Kidney capillary endothelial cell (primary cell): ENCODE results near the gene ZNF385A.

Source experiments
- DNase-seq: peaks from one replicate; pipeline ENCODE4 v3.0.0-alpha.2; 2018; ENCODE audit warnings: low spot score

ZNF385A gene

DNA sequence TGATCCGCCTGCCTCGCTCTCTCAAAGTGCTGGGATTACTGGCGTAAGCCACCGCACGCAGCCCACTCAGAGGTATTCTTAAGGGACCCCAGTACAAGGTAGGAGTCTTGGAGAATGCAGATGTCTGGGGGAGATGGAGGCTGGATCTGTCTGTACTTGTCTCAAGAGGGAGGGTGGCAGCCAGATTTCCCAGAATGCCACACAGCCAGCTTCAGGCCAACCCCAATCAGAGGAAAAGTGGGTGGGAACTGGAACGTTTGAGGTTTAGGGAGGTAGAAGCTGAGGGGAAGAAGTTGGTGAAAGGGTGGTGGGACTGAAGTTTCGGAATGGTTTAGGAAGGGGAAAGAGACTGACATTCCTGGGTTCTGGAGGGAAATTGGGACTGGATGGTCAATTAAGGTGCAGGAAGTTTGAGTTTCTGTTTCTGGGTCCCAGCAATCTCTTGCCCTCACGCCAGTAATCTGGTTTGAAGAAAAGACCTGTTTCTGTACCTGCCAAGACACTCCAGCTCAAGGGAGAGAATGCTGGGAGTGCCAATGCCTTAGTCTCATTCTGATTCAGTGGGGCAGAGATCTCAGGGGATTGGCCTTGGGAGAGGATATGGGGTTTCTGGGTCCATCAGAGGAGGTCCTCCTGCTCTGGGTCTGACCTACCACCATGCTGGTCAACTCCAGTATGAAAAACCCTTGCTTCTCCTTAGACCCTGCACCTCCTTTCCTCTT, 8.1 kb upstream of the ZNF385A start:
- DNase-seq = no peak

DNA sequence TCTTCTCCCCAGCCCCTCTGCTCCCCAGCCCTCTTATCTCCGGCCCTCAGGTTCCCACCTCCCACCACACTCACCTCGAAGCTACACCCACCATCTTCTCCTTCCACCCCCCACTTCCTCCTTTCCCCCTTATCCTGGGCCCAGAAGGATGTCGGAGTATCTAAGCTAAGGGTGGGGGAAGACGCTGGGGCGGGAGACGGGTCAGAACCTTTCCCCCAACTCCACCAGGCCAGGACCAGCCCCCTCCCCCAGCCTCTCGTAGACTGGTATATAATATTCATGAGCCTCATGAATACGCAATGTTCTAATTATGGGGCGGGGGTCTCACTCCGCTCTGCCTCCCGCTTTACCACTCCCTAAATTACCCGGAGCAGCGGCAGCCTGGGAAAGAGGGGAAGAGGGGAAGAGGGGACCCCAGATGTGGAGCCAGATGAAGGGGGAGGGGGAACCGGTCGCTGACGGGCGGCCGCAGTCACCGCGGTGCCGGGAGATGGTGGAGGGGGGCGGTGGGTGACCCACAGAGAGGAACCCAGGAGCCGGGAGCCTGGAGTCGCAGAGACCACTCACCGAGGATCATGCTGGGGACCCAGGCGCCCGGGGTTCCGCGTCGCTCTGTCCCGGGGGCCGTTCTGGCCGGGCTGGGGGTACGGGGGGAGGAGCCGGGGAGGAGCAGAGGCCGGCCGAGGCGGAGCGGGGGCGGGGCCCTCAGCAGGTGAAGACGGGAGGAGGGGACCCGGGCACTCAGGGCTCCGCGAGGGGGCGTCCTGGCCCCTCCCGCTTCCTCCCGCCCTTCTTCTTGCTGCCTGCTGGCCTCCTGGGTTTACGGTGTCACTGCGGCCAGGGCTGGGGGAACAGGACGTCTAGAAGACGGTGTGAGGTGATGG, 6.4 kb upstream of the ZNF385A start:
- DNase-seq = no peak

GRCh38 chr12:54390176-54390667, 5.7 kb upstream of the ZNF385A start:
- DNase-seq = no peak

GRCh38 chr12:54389607-54390175, 5.2 kb upstream of the ZNF385A start:
- no peak for DNase-seq

DNA sequence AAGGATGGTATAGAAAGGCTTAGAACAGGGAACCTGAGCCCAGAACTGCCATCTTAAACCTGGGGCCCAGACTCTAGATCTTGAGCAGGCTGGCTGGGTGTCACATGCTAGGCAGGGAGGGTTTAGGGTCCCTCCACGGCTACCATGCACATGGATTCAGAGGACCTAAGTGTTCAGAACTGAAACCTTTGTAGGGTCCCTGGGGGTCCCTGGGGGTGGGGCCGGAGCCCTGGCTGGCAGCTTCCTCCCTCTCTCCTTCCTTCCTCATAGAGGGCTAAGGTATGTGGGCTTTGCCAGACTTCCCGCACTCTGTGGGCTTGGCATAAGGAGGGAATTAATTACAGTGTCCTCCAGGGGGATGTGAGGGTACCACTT, 4.6 kb upstream of the ZNF385A start:
- DNase-seq = no peak

- DNase-seq = no peak
Measured at GRCh38 chr12:54388237-54389133, 4.0 kb upstream of the ZNF385A start.

DNA sequence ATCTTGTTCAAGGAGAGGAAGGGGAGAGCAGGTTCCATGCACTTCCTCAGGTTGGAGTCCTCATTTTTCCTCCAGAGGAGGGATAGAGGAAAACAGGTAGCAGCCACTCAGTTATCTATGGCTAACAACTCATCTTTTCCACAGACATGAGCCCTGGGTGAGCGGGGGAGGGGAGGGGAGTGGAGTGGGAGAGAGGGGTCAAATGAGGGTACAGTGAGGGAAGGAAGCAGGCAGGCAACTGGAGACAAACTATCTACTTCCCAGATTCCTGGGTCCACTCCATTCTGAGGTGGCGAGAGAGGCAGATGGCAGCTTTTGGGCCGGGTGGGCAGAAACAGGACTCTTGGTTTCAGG, 2.6 kb upstream of the ZNF385A start:
- DNase-seq = no peak

DNA sequence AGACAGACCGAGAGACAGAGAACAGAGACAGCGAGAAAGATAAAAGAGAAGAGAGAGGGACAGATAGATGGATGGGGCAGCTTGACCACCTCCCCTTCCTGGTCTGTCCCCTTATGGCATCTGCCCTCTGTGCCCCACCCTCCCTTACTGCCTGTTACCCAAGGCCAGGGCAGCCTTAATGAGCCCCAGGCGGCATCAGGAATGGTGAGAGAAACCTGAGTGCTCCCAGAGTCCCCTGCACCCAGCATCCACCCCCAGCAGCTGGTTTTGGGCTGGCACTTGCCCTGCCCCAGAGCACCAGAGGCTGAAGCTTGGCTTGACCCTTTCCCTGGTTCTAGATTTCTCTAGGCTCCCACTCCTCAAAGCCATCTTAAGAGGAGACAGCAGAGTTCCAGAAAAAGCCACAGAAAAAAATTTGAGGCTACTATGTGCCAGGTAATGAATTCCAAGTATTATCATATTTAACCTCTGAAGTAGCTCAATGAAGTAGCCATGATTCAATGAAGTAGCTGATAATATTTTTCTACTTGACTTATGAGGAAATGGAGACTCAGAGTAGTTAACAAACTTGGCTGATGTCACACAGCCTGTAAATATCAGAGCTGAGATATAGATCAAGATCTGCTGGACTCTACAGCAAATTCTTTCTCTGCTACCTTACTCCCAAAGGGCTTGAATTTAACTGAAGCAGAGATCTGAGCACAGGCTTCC, 2.0 kb upstream of the ZNF385A start:
- no peak for DNase-seq

DNA sequence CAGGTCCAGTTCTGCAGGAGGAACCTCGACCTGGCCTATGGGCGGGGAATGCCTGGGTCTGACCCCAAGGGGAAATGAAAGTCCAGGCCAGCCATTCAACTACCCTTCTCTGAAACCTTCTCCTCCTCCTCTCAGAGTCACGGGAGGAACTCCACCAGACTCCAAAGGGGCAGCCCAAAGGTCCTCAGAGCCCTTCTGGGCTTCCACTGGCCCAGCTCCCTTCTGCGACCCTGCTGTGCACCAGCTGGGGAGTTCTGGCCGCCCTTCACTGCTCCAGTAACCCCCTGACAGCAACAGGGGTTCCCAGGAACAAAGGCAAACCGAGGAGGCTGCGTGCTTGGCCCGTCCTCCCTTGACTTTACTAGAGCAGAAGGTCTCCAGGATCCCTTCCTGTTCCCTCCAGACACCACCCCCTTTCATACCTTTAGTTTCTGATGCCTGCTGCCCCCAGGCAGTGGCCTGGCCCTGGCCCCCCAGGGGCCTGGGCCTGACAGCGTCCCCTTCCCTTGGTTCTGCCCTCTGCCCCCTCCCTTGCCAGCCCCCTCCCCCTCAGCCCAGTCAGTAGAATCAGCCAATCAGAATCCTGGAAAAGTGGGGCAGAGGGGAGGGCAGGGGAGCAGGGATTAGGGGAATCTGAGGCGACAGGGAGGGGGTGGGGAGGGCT, 850 bp upstream of the ZNF385A start:
- no peak for DNase-seq

DNA sequence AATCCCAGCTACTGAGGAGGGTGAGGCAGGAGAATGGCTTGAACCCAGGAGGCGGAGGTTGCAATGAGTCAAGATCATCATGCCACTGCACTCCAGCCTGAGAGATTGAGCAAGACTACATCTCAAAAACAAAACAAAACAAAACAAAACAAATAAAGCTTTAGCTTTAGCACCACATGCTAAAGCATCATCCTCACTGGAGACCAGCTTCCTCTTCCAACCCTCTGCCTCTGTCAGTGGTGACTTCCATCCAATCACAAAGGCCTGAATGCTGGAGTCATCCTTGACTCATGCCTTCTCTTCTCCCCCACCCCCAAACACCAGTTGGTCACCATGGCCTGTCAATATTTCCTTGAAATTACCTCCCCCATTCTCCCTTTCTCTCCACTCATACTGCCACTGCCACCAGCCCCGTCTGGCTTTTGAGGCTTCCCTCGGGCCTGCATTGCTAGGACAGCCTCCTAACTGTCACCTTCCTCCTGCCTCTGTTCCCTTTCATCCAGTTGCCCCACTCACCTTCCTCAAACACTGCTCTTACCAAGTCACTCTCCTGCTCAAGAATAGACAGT, 1.4 kb downstream of the ZNF385A start:
- DNase-seq = peak; percentile 91

DNA sequence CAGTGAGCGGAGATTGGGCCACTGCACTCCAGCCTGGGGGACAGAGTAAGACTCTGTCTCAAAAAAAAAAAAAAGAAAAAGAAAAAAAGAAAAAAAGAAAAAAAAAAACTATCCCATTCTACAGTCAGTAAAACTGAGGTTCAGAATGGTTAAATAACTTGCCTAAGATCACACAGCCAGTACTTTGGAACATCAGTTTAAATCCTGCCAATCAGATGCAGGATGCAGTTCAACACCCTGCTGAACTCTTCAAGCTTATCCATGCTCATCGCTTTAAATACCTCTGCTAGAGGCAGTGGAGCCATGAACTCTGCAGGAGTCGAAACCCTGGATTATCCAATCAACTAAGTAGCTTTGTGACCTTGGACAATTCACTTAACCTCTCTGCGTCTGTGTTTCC, 3.4 kb downstream of the ZNF385A start:
- DNase-seq = no peak

- DNase-seq = peak; percentile 82
Measured at GRCh38 chr12:54379398-54380201, 4.9 kb downstream of the ZNF385A start.

DNA sequence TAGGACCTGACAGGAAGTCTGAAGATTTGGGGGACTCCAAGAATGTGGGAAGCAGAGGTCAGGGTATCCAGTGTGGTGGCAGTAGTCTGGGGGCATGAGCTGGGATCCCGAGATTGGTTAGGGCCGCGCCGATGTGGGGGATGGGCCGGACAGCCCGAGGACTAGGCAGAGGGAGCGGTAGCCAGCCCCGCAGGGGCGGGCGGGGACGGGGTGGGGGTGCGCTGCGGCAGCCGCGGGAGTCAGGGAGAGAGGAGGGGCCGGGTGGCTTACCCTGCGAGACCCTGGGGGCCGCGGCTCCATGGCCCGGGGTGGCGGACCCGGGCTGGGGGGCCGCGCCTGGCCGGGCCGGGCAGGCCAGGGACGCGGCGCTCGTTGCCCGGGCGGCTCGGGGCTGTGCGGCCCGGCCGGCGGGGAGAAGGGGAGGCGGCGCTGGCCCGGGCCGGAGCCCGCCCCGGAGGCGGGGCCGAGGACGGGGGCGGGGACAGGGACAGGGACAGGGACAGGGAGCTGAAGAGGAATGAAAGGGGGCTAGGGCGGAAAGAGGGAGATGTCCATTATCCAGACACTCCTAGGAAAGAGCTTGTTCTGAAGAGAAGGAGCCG, 5.6 kb downstream of the ZNF385A start:
- DNase-seq = no peak

- DNase-seq = no peak
Measured at GRCh38 chr12:54377797-54378515, 6.6 kb downstream of the ZNF385A start.

- DNase-seq = no peak
Measured at GRCh38 chr12:54377007-54377406, 7.5 kb downstream of the ZNF385A start.

DNA sequence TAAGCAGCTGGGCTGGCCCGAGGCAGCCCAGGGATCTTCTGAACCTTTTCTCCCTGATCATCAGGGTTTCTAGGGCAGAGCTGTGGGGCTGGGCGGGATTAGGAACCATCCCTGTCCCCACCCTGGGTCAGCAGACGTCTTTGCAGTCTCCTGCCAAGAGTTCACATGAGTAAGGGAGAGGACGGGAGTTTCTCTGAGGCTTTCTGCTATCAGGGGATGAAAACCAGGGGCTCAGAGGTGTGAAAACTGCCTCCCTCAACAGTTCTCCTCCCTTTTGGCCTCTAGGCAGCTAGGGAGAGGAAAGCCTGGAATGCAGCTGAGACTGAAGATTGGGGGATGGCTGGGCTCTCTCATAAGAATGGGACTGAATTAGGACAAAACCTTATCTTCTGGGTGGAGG, 7.9 kb downstream of the ZNF385A start:
- DNase-seq = no peak

GRCh38 chr12:54375259-54375579, 9.3 kb downstream of the ZNF385A start:
- DNase-seq = no peak

GRCh38 chr12:54374562-54375258, 9.8 kb downstream of the ZNF385A start:
- no peak for DNase-seq
